Measurements from ENCODE around the gene LIPT2.

DNA sequence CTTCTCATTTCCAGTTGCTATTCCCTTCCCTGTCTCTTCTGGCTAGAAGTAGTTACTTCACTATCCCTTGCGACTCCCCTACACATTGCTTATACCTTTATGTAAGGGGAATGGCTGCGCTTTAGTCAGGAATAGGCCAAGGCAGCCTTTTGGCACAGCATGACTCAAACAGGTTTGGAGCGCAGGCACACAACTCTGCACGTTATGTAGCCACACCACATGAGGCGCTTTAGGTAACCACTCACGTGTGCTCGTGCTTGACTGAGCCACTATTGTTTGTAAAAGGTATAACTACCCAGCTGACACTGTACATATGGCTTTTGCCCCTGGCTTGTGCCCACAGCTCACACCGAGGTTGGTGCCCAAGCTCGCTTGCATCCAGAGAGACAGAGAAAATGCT lies 46.7 kb upstream of the LIPT2 start:
- no peak for TF ChIP-seq CTCF (IDR thresholded peaks at IDR 0.05; ENCODE audit: low read depth, low read length, poor library complexity, severe bottlenecking)
- TF ChIP-seq EZH2phosphoT487 (IDR thresholded peaks at IDR 0.05; ENCODE audit: borderline replicate concordance, low read length) = no peak
